ENCODE results near the gene YPEL2. TPM values are rescaled to one million over a fixed set of nuclear protein-coding genes. Genes with fewer than 3 reads are reported as not detected.

YPEL2 gene
- total RNA-seq, 2 donors from 2014 or later = 22.8 to 27.7 TPM

DNA sequence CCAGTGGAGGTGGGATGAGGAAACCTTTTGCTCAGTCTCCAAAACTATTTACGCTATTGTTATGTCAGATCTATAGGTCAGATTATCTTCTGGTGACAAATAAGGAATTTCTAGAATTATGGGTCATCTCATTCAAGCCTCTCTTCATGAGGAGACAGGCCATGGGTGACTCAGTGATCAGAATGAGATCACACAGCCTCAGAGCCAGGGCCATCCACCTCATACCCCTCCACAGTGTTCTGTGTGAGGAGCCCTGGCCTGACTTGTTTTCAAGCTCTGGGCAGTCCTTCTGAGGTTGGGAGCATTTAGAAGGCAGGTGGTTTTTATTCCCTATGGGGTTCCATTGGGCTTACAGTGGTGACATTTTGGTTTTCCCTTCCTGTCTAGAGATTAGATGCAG is 26.5 kb downstream of the YPEL2 start:
- Mint-ChIP-seq H3K4me3 (no peak overlapping the region), H3K27ac (no peak overlapping the region), H3K36me3 (ENCODE audit: low read depth) (peaks cover 68% of the 10 kb centered on the region)

DNA sequence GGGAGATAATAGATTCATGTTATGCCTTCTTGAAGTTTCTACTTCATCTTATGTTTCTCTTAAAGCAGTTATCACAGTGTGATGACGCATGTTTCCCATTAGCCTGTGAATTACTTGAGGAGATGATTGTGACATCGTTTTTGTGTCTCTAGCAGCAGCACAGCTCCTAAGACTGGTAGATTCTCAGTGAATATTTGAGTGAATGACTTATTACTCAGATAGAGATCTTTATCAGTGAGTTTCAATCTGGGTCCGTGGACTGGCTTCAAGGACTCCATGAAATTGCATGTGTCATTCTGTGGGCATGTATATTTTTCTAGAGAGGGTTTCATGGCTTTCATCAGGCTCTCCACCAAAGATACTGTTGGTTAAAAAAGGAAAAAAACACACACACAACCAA is 29.9 kb downstream of the YPEL2 start:
- Mint-ChIP-seq H3K36me3 (ENCODE audit: low read depth) (peaks cover 38% of the 10 kb centered on the region), H3K4me1 (peaks cover 42% of the 10 kb centered on the region), H3K9me3 (no peaks in the 10 kb centered on the region), H3K27me3 (ENCODE audit: insufficient read depth) (no peaks in the 10 kb centered on the region), H3K27ac (no peak overlapping the region), H3K4me3 (no peak overlapping the region)
- no peak for DNase-seq
- H3K27me3 ChIP-seq (ENCODE audit: control insufficient read depth, insufficient read depth, low read length, poor library complexity, severe bottlenecking) = no peaks in the 10 kb centered on the region
- TF ChIP-seq, protein P1, sequence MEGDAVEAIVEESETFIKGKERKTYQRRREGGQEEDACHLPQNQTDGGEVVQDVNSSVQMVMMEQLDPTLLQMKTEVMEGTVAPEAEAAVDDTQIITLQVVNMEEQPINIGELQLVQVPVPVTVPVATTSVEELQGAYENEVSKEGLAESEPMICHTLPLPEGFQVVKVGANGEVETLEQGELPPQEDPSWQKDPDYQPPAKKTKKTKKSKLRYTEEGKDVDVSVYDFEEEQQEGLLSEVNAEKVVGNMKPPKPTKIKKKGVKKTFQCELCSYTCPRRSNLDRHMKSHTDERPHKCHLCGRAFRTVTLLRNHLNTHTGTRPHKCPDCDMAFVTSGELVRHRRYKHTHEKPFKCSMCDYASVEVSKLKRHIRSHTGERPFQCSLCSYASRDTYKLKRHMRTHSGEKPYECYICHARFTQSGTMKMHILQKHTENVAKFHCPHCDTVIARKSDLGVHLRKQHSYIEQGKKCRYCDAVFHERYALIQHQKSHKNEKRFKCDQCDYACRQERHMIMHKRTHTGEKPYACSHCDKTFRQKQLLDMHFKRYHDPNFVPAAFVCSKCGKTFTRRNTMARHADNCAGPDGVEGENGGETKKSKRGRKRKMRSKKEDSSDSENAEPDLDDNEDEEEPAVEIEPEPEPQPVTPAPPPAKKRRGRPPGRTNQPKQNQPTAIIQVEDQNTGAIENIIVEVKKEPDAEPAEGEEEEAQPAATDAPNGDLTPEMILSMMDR (conservative IDR thresholded peaks at IDR 0.05) = no peak
- no peaks in the 10 kb centered on the region for H3K9me3 ChIP-seq (ENCODE audit: control insufficient read depth, low read length)
- peaks cover 49% of the 10 kb centered on the region for H3K36me3 ChIP-seq (ENCODE audit: control insufficient read depth, insufficient read depth, low read length)
- H3K9ac ChIP-seq (ENCODE audit: extremely low read depth, low read length, poor library complexity, severe bottlenecking) = no peak overlapping the region
- WGBS, 2 experiments (ENCODE audit: insufficient coverage in 1 of 2, insufficient read length in 1 of 2) = 95 to 100% methylated on average over 2 to 3 of the region's 3 CpGs
- H3K27ac ChIP-seq (ENCODE audit: low read depth, low read length) = no peak overlapping the region
- peaks cover 26% of the 10 kb centered on the region for H3K4me1 ChIP-seq (ENCODE audit: control insufficient read depth, insufficient read depth, low read length)
- no peak overlapping the region for H3K4me3 ChIP-seq (ENCODE audit: low read length)

More for the DNA sequence above, 26.5 kb downstream of the YPEL2 start:
- H3K27me3 Mint-ChIP-seq (ENCODE audit: insufficient read depth) = peaks cover 2% of the 10 kb centered on the region
- H3K4me1 Mint-ChIP-seq = peaks cover 40% of the 10 kb centered on the region
- WGBS, 2 experiments (ENCODE audit: insufficient coverage in 1 of 2, insufficient read length in 1 of 2) = 100% methylated on average over 1 of the region's 1 CpG; no CpG with 5 or more reads in 1 of the 2 experiments
- Histone ChIP-seq H3K36me3 (ENCODE audit: control insufficient read depth, insufficient read depth, low read length) (peaks cover 74% of the 10 kb centered on the region), H3K4me3 (ENCODE audit: low read length) (no peak overlapping the region), H3K27ac (ENCODE audit: low read depth, low read length) (no peak overlapping the region), H3K27me3 (ENCODE audit: control insufficient read depth, insufficient read depth, low read length, poor library complexity, severe bottlenecking) (no peaks in the 10 kb centered on the region), H3K9me3 (ENCODE audit: control insufficient read depth, low read length) (peaks cover 5% of the 10 kb centered on the region), H3K4me1 (ENCODE audit: control insufficient read depth, insufficient read depth, low read length) (peaks cover 15% of the 10 kb centered on the region), H3K9ac (ENCODE audit: extremely low read depth, low read length, poor library complexity, severe bottlenecking) (no peak overlapping the region)
- H3K9me3 Mint-ChIP-seq = no peaks in the 10 kb centered on the region
- TF ChIP-seq, protein P1 (conservative IDR thresholded peaks at IDR 0.05) = no peak
- no peak for DNase-seq

DNA sequence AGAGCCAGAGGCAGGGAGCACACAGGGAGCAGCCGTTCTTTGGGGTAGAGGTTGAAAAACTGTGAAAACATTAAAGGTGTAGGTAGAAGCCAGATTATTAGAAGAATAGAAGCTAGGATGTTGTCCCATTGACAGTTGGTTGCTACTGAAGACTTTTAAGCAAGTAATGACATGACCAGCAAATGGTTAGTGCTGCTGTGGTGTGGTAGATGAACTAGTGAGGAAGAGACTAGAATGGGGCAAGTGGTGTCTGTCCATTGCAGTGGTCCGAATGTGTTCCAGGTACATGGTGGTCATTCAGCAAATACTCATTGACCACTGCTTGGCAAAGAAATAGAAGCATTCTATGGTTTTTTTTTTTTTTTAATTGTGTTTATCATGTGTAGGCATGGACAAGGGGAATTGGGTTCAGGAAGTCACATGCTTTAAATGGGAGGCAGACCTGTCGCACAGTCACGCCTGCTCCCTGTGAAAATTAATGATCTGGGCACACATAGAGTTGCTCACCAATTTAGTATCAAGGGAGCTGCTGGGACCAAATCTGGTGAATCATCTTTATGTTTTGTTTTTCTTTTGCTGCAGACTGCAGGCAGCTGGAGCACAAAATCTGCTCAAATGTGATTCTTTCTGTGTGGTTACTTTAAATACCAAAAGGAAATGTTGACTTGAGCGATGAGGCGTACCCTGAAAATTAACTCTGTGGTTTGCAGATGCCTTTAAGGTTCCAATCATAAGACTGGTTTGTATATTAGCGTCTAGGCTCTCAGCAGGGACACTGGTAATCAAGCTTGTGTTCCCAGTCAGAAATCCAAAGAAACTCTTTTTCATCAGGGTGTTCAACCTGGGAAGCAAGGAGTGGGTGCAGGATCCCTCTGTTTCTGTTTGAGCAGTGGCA is 30.7 kb downstream of the YPEL2 start:
- WGBS, 2 experiments (ENCODE audit: insufficient coverage in 1 of 2, insufficient read length in 1 of 2) = 89 to 94% methylated on average over 6 to 7 of the region's 7 CpGs
- Mint-ChIP-seq H3K4me1 (peaks cover 49% of the 10 kb centered on the region), H3K36me3 (ENCODE audit: low read depth) (peaks cover 31% of the 10 kb centered on the region), H3K4me3 (no peak overlapping the region), H3K27me3 (ENCODE audit: insufficient read depth) (no peaks in the 10 kb centered on the region), H3K9me3 (no peaks in the 10 kb centered on the region), H3K27ac (no peak overlapping the region)
- Histone ChIP-seq H3K4me1 (ENCODE audit: control insufficient read depth, insufficient read depth, low read length) (peaks cover 30% of the 10 kb centered on the region), H3K27me3 (ENCODE audit: control insufficient read depth, insufficient read depth, low read length, poor library complexity, severe bottlenecking) (no peaks in the 10 kb centered on the region), H3K36me3 (ENCODE audit: control insufficient read depth, insufficient read depth, low read length) (peaks cover 41% of the 10 kb centered on the region), H3K4me3 (ENCODE audit: low read length) (no peak overlapping the region), H3K9me3 (ENCODE audit: control insufficient read depth, low read length) (no peaks in the 10 kb centered on the region), H3K27ac (ENCODE audit: low read depth, low read length) (no peak overlapping the region), H3K9ac (ENCODE audit: extremely low read depth, low read length, poor library complexity, severe bottlenecking) (no peak overlapping the region)
- TF ChIP-seq, protein P1 (conservative IDR thresholded peaks at IDR 0.05) = no peak
- no peak for DNase-seq
